ENCODE measurements around the gene INSC.
"Not testable (repeated sequence)": the region's sequence is repeated elsewhere in the genome, so short reads cannot be mapped to it uniquely, and the experiment has no call there.

The INSC gene

GRCh38 chr11:15114501-15115475 lies at the start of gene INSC:
Gene INSC, plus strand, starts transcription at chr11:15114923. Its CDS starts 34,252 bp downstream, at chr11:15149175.
- DNase-seq (ENCODE audit: low read depth in 3 of 3, low spot score in 1 of 3), result no peak

GRCh38 chr11:15069751-15070150 lies 45.0 kb upstream of the INSC start:
- not testable (repeated sequence) for DNase-seq (ENCODE audit: low read depth in 3 of 3, low spot score in 1 of 3)

- no peak for DNase-seq (ENCODE audit: low read depth in 3 of 3, low spot score in 1 of 3)
Observed at GRCh38 chr11:15071556-15072255, 43.0 kb upstream of the INSC start.

GRCh38 chr11:15072551-15073143 lies 42.1 kb upstream of the INSC start:
- no peak for DNase-seq (ENCODE audit: low read depth in 3 of 3, low spot score in 1 of 3)

GRCh38 chr11:15073361-15074205 lies 41.1 kb upstream of the INSC start, which contains the start of gene CALCB:
Gene CALCB, plus strand, starts transcription at chr11:15073593. Its CDS starts 1,126 bp downstream, at chr11:15074719.
- DNase-seq (ENCODE audit: low read depth in 3 of 3, low spot score in 1 of 3), result peak in 1 of 3 donors; percentile 19

DNA sequence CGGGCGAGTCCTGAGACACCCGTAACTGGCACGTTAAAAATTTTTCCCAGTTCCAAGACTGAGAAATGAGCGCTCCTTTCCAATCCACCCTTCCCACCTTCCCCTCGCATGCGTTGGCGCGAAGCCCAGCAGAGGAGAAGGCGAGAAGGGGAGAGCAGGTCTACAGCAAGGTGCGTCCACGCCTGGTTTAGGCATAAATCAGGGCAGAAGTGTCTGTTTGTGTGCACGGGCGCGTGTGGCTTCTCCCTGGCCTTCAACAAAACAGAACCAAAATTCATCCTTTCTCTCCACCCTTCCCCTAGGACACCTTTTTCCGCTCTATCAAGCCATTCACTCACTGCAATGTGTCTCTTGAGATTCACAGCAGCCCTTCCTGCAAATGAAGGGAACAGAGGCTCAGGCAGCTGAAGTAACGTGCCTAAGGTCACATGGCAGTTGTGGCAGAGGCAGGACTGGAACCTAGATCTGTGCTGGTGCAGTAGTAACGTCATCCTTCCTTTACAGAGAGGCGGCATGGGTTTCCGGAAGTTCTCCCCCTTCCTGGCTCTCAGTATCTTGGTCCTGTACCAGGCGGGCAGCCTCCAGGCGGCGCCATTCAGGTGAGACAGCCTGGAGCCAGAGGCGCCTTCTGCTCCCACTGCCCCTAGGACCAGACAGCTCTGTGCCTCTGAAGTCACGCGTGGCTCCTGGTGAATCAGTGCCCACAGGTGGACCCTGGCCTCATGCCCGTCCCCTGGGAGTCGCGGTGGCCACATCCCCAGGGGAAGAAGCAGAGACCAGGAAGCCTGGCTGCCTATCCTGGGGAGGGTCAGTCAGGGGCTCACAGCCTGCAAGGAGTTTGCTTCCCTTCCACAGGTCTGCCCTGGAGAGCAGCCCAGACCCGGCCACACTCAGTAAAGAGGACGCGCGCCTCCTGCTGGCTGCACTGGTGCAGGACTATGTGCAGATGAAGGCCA lies 40.2 kb upstream of the INSC start:
- peak; percentile 43 to 87 (median 60) for DNase-seq (ENCODE audit: low read depth in 3 of 3, low spot score in 1 of 3)

DNA sequence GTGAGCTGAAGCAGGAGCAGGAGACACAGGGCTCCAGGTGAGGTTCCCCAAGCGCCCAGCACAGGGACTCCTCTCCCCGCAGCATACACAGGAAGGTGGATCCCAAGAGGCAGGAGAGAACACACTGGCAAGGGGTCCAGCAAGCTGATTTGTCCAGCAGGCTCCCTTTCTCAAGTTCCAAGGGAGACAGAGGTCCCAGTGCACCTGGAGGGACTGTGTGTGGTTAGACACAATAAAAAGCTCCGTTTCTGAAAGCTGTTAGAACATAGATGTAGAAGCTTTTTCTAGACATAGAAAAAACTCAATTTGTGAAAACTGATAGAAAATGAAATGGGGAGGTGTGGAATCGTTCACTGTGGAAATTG lies 39.6 kb upstream of the INSC start:
- no peak for DNase-seq (ENCODE audit: low read depth in 3 of 3, low spot score in 1 of 3)

- no peak for DNase-seq (ENCODE audit: low read depth in 3 of 3, low spot score in 1 of 3)
Observed at GRCh38 chr11:15091175-15091574, 23.5 kb upstream of the INSC start.

DNA sequence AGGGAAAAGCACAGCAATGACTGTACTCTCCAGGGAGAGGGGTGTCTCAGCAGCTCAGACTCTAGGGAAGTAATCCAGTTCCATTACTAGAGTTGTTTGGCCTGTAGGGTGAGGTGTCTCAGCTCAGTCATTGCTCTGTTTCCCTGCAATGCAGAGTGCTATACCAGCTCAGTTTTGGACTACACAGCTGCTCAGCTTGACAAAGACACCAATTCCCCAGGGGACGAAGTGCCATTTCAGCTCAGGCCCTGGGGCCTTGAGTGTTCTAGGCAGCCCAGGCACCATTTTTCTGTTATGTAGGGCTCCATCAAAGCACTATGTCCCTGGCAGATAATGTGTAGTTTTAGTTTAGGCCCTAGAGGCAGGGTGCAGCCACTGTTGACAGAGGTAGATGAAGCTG lies 23.1 kb upstream of the INSC start:
- no peak for DNase-seq (ENCODE audit: low read depth in 3 of 3, low spot score in 1 of 3)

DNA sequence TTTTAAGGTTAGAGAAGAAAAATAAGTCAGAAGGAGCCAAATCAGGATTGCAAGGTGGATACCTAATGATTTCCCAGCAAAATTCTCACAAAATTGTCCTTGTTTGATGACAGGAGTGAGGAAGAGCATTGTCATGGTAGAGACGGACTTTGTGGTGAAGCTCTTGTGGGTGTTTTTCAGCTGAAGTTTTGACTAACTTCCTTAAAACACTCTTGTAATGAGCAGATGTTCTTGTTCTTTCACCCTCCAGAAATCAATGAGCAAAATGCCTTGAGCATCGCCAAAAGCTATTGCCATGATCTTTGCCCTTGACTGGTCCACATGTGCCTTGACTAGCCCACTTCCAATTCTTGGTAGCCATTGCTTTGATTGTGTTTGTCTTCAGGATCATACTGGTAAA lies 21.3 kb upstream of the INSC start:
- no peak for DNase-seq (ENCODE audit: low read depth in 3 of 3, low spot score in 1 of 3)

DNA sequence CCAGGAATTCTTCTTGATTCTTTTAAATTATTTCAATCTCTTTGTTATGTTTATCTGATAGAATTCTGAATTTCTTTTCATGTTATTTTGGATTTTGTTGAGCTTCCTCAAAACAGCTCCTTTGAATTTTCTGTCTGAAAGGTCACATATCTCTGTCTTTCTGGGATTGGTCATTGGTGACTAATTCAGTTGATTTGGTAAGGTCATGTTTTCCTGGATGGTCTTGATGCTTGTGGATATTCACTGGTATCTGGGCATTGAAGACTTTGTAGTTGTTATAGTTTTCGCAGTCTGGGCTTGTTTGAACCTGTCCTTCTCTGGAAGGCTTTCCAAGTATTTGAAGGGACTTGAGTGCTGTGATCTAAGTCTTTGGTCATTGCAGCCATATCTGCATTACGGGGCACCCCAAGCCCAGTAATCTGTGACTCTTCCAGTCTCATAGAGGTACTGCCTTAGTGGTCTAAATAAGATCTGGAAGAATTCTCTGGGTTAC lies 18.9 kb upstream of the INSC start:
- DNase-seq (ENCODE audit: low read depth in 3 of 3, low spot score in 1 of 3), result no peak

DNA sequence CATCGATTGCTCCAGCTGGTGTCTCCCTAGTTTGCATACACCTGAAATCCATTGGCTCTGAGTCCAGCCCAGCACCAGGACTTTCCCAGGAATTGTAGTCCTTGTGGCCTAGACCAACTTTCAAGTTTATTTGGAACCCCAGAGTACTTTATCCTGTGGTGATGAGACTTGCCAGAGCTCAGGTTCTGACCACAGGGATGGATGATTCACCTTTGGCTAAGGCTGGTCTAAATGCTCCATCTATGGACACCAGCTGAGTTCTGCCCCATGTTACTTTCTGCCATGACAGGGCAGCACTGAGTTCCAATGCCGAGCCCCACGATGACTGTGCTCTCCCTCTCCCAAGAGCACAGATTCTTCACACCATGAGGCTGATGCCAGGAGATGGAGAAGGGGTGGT lies 17.3 kb upstream of the INSC start:
- DNase-seq (ENCODE audit: low read depth in 3 of 3, low spot score in 1 of 3), result no peak

DNA sequence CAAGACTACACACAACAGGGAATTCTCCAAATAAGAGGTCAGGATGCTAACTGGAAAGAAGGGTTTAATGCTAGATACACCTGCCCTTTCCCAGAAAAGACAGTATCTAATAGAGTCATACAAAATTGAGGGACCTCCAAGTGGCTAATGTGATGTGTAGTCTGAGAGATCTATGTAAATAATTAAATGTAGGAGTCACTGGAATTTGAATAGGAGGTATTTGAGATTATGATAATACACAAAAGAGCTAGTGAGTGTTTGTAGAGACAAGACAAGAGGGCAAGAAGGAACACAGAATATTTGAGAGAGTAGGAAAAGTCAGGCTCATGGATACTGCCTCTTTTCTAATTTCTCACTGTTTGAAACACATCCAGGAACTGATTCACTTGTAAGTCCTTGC lies 15.5 kb upstream of the INSC start:
- DNase-seq (ENCODE audit: low read depth in 3 of 3, low spot score in 1 of 3), result no peak

DNA sequence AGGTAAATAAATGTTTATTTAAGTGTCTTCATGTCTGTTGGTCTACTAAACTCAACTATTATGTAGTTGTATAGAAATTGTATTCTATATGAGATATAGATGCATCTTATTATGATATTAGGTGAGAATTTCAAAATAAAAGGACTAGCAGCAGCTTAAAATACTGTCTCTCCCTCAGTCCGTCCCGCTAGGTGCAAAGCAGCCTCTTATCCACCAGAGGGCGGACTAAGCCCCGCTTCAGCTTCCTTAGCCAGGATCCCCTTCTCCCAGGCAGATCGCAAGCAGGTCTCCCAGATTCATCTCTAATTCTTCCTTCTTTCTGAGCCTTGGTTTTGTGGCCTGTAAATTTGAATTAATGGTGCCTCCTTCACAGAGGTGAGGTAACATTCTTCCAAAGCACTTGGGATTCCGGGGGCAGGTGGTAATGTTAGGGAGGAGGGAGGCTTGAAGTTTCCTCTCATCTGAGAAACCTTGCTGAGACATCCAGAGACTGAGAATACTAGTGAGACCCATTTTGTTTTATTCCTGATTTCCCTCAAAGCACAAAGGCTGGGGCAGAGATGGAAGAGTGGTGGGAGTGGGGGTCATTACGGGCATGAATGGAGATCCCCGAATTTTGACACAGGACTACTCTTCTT lies 13.5 kb upstream of the INSC start:
- DNase-seq (ENCODE audit: low read depth in 3 of 3, low spot score in 1 of 3), result peak in 1 of 3 donors; percentile 21

GRCh38 chr11:15104166-15104565 lies 10.6 kb upstream of the INSC start:
- DNase-seq (ENCODE audit: low read depth in 3 of 3, low spot score in 1 of 3), result no peak

DNA sequence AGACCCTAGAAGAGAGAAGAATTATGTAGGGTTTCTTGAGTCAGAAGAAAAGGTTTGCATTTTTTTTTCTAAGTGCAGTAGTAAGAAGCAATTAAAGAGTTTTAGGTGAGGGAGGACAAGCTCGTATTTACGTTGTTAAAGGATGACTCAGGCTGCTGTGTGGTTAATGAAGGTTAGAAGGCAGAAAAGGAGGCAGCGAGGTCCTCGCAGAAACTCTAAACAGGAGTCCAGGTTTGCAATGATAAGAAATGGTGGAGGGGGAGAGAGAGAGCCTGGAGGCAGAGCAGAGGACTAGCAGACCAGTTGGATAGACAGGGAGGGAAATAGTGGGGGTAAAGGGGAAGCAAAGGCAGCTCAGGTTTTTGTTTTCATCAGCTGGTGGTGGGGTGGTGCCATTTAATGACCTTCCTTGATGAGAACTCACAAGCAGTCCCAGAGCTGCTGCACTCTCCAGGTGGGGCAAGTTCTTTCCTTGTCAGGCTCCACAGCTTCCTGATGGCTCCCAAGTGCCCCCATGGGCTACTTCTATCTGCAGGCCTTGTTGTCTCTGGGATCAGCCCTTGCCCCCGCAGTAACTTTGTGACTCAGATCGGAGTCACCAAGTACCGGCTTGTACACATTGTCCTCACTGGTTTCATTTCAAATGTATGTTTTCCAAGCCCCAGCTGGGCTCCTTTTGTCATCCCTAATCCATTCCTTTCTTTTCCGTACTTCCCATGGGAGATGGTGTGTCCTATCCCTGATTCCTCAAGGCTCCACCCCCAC lies 8.3 kb upstream of the INSC start:
- no peak for DNase-seq (ENCODE audit: low read depth in 3 of 3, low spot score in 1 of 3)

DNA sequence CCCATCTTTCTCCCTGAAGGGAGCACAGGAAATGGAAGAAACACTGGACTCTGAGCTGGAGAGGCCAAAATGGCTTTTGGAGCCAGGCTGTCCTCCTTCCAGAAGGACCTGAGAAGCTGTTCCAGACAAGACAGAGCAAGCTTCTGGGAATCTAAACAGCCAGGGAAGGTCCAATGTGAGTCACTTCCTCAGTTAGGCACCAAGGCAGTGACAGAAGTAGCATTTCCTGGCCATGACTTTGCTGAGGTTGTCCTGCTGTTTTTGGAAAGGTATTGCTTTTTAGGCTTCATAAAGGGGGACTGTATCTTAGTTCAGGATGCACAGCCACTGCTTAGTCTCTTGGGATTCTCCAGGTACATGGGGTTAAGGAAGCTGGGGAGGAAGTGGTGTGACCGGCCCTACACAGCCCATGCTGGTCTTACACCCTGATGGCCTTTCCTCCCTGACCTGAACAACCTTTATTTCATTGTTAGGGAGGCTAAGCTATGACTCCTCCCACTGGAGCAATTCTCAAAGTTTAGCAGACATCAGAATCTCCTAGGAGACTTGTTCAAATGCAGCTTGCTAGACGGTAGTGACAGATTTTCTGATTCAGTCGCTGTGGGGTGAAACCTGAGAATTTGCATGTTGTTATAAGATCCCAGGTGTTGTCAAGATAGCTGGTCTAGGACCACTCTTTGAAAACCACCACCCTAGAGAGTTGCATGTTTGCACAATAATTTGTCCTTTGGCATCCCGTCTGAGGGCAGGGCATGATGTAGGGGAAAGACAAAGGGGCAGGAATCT lies 6.8 kb upstream of the INSC start:
- DNase-seq (ENCODE audit: low read depth in 3 of 3, low spot score in 1 of 3), result no peak

All from stimulated activated CD4-positive, alpha-beta T cell treated with anti-CD3 and anti-CD28 coated beads, TNF-alpha, amount 100 ng/mL, for 1 hour (primary cell).